HepG2 (cell line): ENCODE measurements around the gene DNAJC7. TPM values are rescaled to one million over a fixed set of nuclear protein-coding genes. Genes with fewer than 3 reads are reported as not detected.

Experiments used
- CENPX ChIP-seq: sonication (generic); formaldehyde crosslinking; IDR thresholded peaks from 2 replicates; pipeline ENCODE4 v1.9.0; 2021; ENCODE audit warnings: mild to moderate bottlenecking, missing genetic modification reagents, moderate library complexity
- HOXD1 ChIP-seq: sonication (generic); formaldehyde crosslinking; IDR thresholded peaks from 2 replicates; pipeline ENCODE4 v1.5.0; 2020; ENCODE audit warnings: missing genetic modification reagents
- KMT2A ChIP-seq: sonication (generic); formaldehyde crosslinking; IDR thresholded peaks from 2 replicates; pipeline ENCODE4 v1.4.0; 2020; ENCODE audit warnings: missing genetic modification reagents
- RAD51 ChIP-seq: fragments of 450-650 bp; IDR thresholded peaks from 2 replicates; pipeline ENCODE4 v1.6.1; 2016; ENCODE audit warnings: borderline replicate concordance
- ZBTB26 ChIP-seq: IDR thresholded peaks from 2 replicates; pipeline ENCODE4 v1.6.1; 2016; ENCODE audit warnings: missing compliant biosample characterization, missing genetic modification reagents, borderline replicate concordance
- ZBTB39 ChIP-seq: sonication (generic); formaldehyde crosslinking; IDR thresholded peaks from 2 replicates; pipeline ENCODE4 v1.5.0; 2020; ENCODE audit warnings: missing genetic modification reagents
- ZNF562 ChIP-seq: sonication (generic); formaldehyde crosslinking; IDR thresholded peaks from 2 replicates; pipeline ENCODE4 v1.8.0; 2022; ENCODE audit warnings: missing genetic modification reagents, borderline replicate concordance
- ZNF567 ChIP-seq: sonication (generic); formaldehyde crosslinking; IDR thresholded peaks from 2 replicates; pipeline ENCODE4 v1.8.1; 2023; ENCODE audit warnings: mild to moderate bottlenecking, missing genetic modification reagents, borderline replicate concordance
- ZNF597 ChIP-seq: sonication (generic); formaldehyde crosslinking; IDR thresholded peaks from 2 replicates; pipeline ENCODE4 v1.5.0; 2020; ENCODE audit warnings: missing genetic modification reagents
- ZNF619 ChIP-seq: sonication (generic); formaldehyde crosslinking; IDR thresholded peaks from 2 replicates; pipeline ENCODE4 v1.4.0; 2020; ENCODE audit warnings: mild to moderate bottlenecking, missing genetic modification reagents
- ZSCAN31 ChIP-seq: sonication (generic); formaldehyde crosslinking; IDR thresholded peaks from 2 replicates; pipeline ENCODE4 v1.5.0; 2020; ENCODE audit warnings: low read depth, mild to moderate bottlenecking, missing genetic modification reagents
- polyA plus RNA-seq, 8 experiments: library from polyadenylated mRNA; depleted of rRNA in 3 of 8; stranded (reverse) in 7 of 8; unstranded in 1 of 8; fragments of >200 nt; fragmentation: Illumina TruSeq in 4 of 8; extraction: Trizol in 4 of 8; gene quantifications; 2 replicates each; pipeline versions ENCODE4 v1.2.1 to v1.2.3, GENCODE V29; 2011 to 2016; ENCODE audit warnings: low read depth in 4 of 8, missing spikeins in 1 of 8, mixed read lengths in 1 of 8; ENCODE audit not compliant: insufficient read depth in 1 of 8
- total RNA-seq, 5 experiments: library from RNA; depleted of rRNA; stranded (reverse); fragments of >200 nt; fragmentation: Illumina TruSeq; extraction: Trizol; gene quantifications; 2 replicates each; pipeline ENCODE4 v1.2.3, GENCODE V29; 2016; ENCODE audit warnings: low read depth in 1 of 5

Gene DNAJC7
- total and polyA plus RNA-seq, 2 of the 13 experiments (the other 11 are each of a cell fraction or from before 2014, with no cell fraction given), result 47.7 to 132 TPM

DNA sequence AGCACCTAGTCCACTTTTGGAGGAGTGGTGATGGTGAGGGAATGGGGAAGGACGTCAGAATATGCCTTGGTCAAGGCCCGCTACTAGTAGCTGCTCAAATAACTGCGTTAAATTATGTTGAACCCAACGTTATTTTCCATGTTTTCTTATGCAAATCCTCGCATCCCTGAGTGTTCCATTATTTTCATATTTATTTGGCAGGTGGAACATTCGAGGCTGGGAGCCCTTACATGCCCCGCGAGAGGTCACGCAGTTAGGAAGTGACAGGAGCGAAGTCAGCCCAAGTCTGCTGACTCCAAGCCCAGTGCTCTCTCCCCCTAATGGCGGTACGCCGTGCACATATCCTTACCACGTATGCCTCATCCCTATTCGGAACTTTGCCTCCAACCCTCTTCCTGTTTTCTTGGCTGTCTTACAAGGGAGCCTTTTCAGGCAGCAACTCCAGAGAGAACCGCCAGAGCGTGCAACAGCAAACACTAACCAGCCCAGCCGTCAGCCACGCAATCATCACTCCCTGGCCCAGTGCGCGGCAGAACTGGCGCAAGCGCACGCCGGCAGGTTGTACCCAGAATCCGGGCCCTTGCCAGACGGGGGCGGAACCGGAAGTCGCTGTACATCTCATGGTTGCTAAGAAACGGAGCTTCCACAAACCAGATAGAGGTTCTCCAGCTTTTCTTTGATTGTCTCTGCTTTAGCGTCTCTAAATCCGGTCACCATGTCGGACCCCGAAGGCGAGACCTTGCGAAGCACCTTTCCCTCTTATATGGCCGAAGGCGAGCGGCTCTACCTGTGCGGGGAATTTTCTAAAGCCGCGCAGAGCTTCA, 87.0 kb downstream of the DNAJC7 start, which contains the start of gene ODAD4 (continued):
- TF ChIP-seq ZNF567 (CRISPR knock-in tag) (peak; percentile 99), ZSCAN31 (CRISPR knock-in tag) (peak; percentile 89), KMT2A (CRISPR knock-in tag) (peak; percentile 90; the same call in 1 of the 2 replicates), CENPX (no peak), ZNF562 (CRISPR knock-in tag) (no peak), ZNF597 (CRISPR knock-in tag) (no peak), ZBTB26 (CRISPR knock-in tag) (peak; percentile 60; the same call in 1 of the 2 replicates), ZNF619 (CRISPR knock-in tag) (no peak; the same call in 1 of the 2 replicates), ZBTB39 (CRISPR knock-in tag) (no peak), HOXD1 (CRISPR knock-in tag) (0 out of 2 replicates have a peak, but pooled peaks have one; percentile 73), RAD51 (no peak)
- TF ChIP-seq, all 625 proteins: peak for 386
